Osteocyte (in vitro differentiated cells): Measurements from ENCODE around the gene CYB5RL. TPM values are rescaled to one million over a fixed set of nuclear protein-coding genes. Genes with fewer than 3 reads are reported as not detected.

ENCODE experiments used
- DNase-seq: peaks from one replicate; pipeline ENCODE4 v3.0.0; 2021; ENCODE audit warnings: mixed read lengths; ENCODE audit not compliant: unreplicated experiment; ENCODE audit errors: extremely low spot score
- H3K27ac Mint-ChIP-seq: one replicate; pipeline ENCODE4 v1.8.0; 2021; ENCODE audit warnings: mild to moderate bottlenecking, mixed read lengths; ENCODE audit not compliant: unreplicated experiment
- H3K27me3 Mint-ChIP-seq: one replicate; pipeline ENCODE4 v1.8.0; 2021; ENCODE audit warnings: mixed read lengths; ENCODE audit not compliant: unreplicated experiment
- H3K36me3 Mint-ChIP-seq: one replicate; pipeline ENCODE4 v1.8.0; 2021; ENCODE audit warnings: mixed read lengths; ENCODE audit not compliant: unreplicated experiment
- H3K4me1 Mint-ChIP-seq: one replicate; pipeline ENCODE4 v1.8.0; 2021; ENCODE audit warnings: mixed read lengths; ENCODE audit not compliant: unreplicated experiment
- H3K4me3 Mint-ChIP-seq: one replicate; pipeline ENCODE4 v1.8.0; 2021; ENCODE audit warnings: mild to moderate bottlenecking, moderate library complexity, mixed read lengths; ENCODE audit not compliant: unreplicated experiment
- H3K9me3 Mint-ChIP-seq: one replicate; pipeline ENCODE4 v1.8.0; 2021; ENCODE audit warnings: mixed read lengths; ENCODE audit not compliant: unreplicated experiment
- CTCF ChIP-seq: fragments of 200-600 bp; sonication (generic); IDR thresholded peaks from 2 replicates; pipeline ENCODE4 v1.5.0; 2021; ENCODE audit warnings: antibody characterized with exemption, mild to moderate bottlenecking, moderate library complexity
- total RNA-seq: library from RNA; stranded (reverse); gene quantifications from 2 replicates; pipeline ENCODE4 v1.2.1, GENCODE V29; 2021

CYB5RL gene
- total RNA-seq, 1 donor from 2014 or later: 10.7 TPM

DNA sequence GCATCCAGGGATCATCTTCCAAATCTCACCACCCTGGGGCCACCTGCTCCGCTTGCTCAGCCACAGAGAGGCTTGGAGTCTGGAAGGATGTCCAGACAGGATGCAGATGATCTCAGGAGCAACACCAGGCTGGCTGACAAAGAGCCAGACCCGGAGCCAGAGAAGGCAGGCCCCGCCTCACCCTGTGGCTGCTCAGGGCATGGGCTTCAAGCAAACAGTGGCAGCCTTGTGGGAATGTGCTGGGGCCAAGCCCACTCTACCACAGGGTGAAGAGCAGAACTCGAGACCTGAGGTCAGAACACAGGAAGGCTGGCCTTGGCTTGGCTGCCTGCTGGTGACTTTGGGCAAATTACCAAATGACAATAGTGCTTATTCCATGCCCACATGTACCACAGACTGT lies 45.7 kb upstream of the CYB5RL start:
- no peak overlapping the region for H3K27ac Mint-ChIP-seq

GRCh38 chr1:54244655-54245054 lies 44.8 kb upstream of the CYB5RL start:
- no peak overlapping the region for H3K4me3 Mint-ChIP-seq
- H3K4me1 Mint-ChIP-seq: peaks cover 11% of the 10 kb centered on the region
- DNase-seq: no peak
- H3K36me3 Mint-ChIP-seq: peaks cover 13% of the 10 kb centered on the region
- no peaks in the 10 kb centered on the region for H3K9me3 Mint-ChIP-seq
- H3K27ac Mint-ChIP-seq: no peak overlapping the region
- no peak for TF ChIP-seq CTCF
- H3K27me3 Mint-ChIP-seq: no peaks in the 10 kb centered on the region

More for the DNA sequence above, 45.7 kb upstream of the CYB5RL start:
- Mint-ChIP-seq H3K4me3 (no peak overlapping the region), H3K36me3 (peaks cover 17% of the 10 kb centered on the region), H3K9me3 (no peaks in the 10 kb centered on the region), H3K4me1 (peaks cover 17% of the 10 kb centered on the region), H3K27me3 (no peaks in the 10 kb centered on the region)
- no peak for TF ChIP-seq CTCF
- DNase-seq: no peak

DNA sequence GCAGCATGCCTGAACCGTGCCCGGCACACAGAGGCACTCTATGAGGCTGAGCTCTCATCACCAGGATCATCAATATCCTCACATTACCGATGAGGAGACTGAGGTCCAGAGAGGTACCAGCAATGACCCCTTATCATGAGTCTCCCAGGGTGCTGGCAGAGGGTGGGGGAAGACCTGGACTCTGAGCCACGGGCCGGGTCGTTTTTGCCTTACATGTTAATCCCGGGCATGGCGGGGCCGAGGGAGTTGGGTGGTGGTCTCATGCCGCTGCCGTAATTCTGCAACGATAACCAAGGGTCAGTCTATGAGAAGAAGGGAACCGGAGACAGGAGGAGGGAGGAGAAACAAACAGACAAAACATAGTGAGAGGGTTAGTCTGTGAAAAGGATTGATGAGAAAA lies 43.2 kb upstream of the CYB5RL start:
- peaks cover 18% of the 10 kb centered on the region for H3K36me3 Mint-ChIP-seq
- no peak overlapping the region for H3K27ac Mint-ChIP-seq
- no peak for TF ChIP-seq CTCF
- H3K9me3 Mint-ChIP-seq: no peaks in the 10 kb centered on the region
- H3K4me3 Mint-ChIP-seq: no peak overlapping the region
- peaks cover 3% of the 10 kb centered on the region for H3K4me1 Mint-ChIP-seq
- DNase-seq: no peak
- no peaks in the 10 kb centered on the region for H3K27me3 Mint-ChIP-seq

- Mint-ChIP-seq H3K27me3 (no peaks in the 10 kb centered on the region), H3K9me3 (no peaks in the 10 kb centered on the region), H3K4me1 (peaks cover 3% of the 10 kb centered on the region), H3K27ac (no peak overlapping the region), H3K36me3 (peaks cover 33% of the 10 kb centered on the region), H3K4me3 (no peak overlapping the region)
- no peak for DNase-seq
- no peak for TF ChIP-seq CTCF
Measured at GRCh38 chr1:54241364-54241763, 41.5 kb upstream of the CYB5RL start.

DNA sequence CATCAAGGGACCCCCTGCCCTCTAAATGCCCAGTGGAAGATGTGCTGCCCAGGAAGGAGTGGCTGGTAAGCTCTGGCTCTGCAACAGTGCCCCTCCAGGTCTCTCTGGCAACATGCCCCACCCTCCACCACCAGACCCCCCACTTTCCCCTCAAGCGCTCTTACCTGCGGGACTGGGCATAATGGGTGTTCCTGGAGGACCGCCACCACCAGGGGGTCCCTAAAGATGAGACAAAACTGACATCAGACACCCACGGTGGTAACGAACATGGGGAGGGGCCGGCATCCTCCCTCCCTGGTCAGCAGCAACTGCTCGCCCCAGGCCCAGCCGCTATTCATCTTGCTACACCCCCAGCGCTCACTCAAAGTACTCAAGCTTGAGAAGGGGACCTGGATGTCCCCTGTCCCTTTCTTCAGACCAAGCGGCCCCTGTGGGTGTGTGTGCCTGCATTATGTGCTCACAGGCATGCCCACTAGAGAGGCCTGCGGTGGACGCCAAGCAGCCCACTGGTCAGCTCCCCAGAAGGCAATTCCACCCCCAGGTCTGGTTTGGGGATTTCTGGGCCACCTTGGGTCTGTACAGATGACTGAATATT lies 41.0 kb upstream of the CYB5RL start:
- H3K27ac Mint-ChIP-seq: no peak overlapping the region
- no peak for DNase-seq
- no peak overlapping the region for H3K4me3 Mint-ChIP-seq

More for the DNA sequence above, 41.0 kb upstream of the CYB5RL start:
- Mint-ChIP-seq H3K9me3 (no peaks in the 10 kb centered on the region), H3K27me3 (no peaks in the 10 kb centered on the region), H3K4me1 (peaks cover 3% of the 10 kb centered on the region), H3K36me3 (peaks cover 34% of the 10 kb centered on the region)
- TF ChIP-seq CTCF: no peak
